Gastrocnemius medialis (tissue), 4 donors: ENCODE measurements around the gene ZNF747.

Source experiments
- CTCF ChIP-seq, 5 experiments: fragments of 450-650 bp in 3 of 5; fragments of 200-600 bp in 2 of 5; sonication (generic) in 2 of 5; IDR thresholded peaks in 4 of 5; conservative IDR thresholded peaks in 1 of 5; 1 replicate in 4 of 5; 2 replicates in 1 of 5; pipeline ENCODE4 v1.5.1; 2016 to 2019; ENCODE audit warnings: antibody characterized with exemption in 5 of 5, mild to moderate bottlenecking in 3 of 5, moderate library complexity in 3 of 5
- POLR2A ChIP-seq, 2 donors: fragments of 450-650 bp; IDR thresholded peaks; one replicate each; pipeline ENCODE4 v1.6.1; 2017; ENCODE audit warnings: antibody characterized with exemption in 2 of 2, mild to moderate bottlenecking in 2 of 2, moderate library complexity in 2 of 2

DNA sequence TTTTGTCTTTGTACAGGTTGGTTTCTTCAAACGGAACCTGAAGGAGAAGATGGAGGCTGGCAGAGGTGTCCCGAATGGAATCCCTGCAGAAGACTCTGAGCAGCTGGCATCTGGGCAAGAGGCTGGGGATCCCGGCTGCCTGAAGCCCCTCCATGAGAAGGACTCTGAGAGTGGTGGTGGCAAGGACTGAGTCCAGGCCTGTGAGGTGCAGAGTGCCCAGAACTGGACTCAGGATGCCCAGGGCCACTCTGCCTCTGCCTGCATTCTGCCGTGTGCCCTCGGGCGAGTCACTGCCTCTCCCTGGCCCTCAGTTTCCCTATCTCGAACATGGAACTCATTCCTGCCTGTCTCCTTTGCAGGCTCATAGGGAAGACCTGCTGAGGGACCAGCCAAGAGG is 13.2 kb downstream of the ZNF747 start:
- TF ChIP-seq CTCF (IDR thresholded peaks at IDR 0.05 in 4 of 5, conservative IDR thresholded peaks at IDR 0.05 in 1 of 5) (no peak), POLR2A (IDR thresholded peaks at IDR 0.05) (no peak)
